HG03108 (cell line): ENCODE results near the gene MAD1L1.
"Not testable (repeated sequence)": the region's sequence is repeated elsewhere in the genome, so short reads cannot be mapped to it uniquely, and the experiment has no call there.

ENCODE experiments used
- ATAC-seq: cut with Tn5 transposase; IDR thresholded peaks from one replicate; pipeline ENCODE4 v1.9.1; 2021; ENCODE audit warnings: moderate library complexity; ENCODE audit not compliant: unreplicated experiment

MAD1L1 gene

GRCh38 chr7:1815551-1816281, 417.0 kb downstream of the MAD1L1 start:
- ATAC-seq = not testable (repeated sequence)

- ATAC-seq = no peak
These were observed 417.7 kb downstream of the MAD1L1 start for GRCh38 chr7:1815051-1815481.

- no peak for ATAC-seq
These were observed 418.5 kb downstream of the MAD1L1 start for GRCh38 chr7:1814089-1814811.

GRCh38 chr7:1813394-1814088, 419.2 kb downstream of the MAD1L1 start:
- ATAC-seq = no peak

GRCh38 chr7:1812509-1813393, 420.0 kb downstream of the MAD1L1 start:
- ATAC-seq = no peak

- no peak for ATAC-seq
These were observed 420.8 kb downstream of the MAD1L1 start for GRCh38 chr7:1811850-1812508.

- no peak for ATAC-seq
These were observed 421.5 kb downstream of the MAD1L1 start for GRCh38 chr7:1810961-1811849.

GRCh38 chr7:1810521-1810920, 422.2 kb downstream of the MAD1L1 start:
- ATAC-seq = no peak

- no peak for ATAC-seq
These were observed 423.0 kb downstream of the MAD1L1 start for GRCh38 chr7:1809601-1810258.

- ATAC-seq = no peak
These were observed 423.7 kb downstream of the MAD1L1 start for GRCh38 chr7:1809070-1809469.

GRCh38 chr7:1807821-1808600, 424.7 kb downstream of the MAD1L1 start:
- no peak for ATAC-seq

GRCh38 chr7:1806354-1806753, 426.4 kb downstream of the MAD1L1 start:
- ATAC-seq = no peak

- no peak for ATAC-seq
These were observed 428.4 kb downstream of the MAD1L1 start for GRCh38 chr7:1804310-1804709.

GRCh38 chr7:1802899-1803298, 429.8 kb downstream of the MAD1L1 start:
- ATAC-seq = no peak

- no peak for ATAC-seq
These were observed 431.8 kb downstream of the MAD1L1 start for GRCh38 chr7:1800902-1801301.

- no peak for ATAC-seq
These were observed 434.6 kb downstream of the MAD1L1 start for GRCh38 chr7:1798191-1798590.

- no peak for ATAC-seq
These were observed 437.7 kb downstream of the MAD1L1 start for GRCh38 chr7:1794888-1795542.
